Dermis blood vessel endothelial cell (primary cell): ENCODE data around the gene N4BP2L1. TPM values are rescaled to one million over a fixed set of nuclear protein-coding genes. Genes with fewer than 3 reads are reported as not detected.
"Not testable (repeated sequence)": the region's sequence is repeated elsewhere in the genome, so short reads cannot be mapped to it uniquely, and the experiment has no call there.

Experiments used
- DNase-seq: peaks from one replicate; pipeline ENCODE4 v3.0.0; 2010
- total RNA-seq: library from RNA; depleted of rRNA; stranded (reverse); fragments of >200 nt; gene quantifications from 2 replicates; pipeline ENCODE4 v1.2.3, GENCODE V29; 2014

The N4BP2L1 gene
- total RNA-seq, 1 donor from 2014 or later, result 13.8 TPM

DNA sequence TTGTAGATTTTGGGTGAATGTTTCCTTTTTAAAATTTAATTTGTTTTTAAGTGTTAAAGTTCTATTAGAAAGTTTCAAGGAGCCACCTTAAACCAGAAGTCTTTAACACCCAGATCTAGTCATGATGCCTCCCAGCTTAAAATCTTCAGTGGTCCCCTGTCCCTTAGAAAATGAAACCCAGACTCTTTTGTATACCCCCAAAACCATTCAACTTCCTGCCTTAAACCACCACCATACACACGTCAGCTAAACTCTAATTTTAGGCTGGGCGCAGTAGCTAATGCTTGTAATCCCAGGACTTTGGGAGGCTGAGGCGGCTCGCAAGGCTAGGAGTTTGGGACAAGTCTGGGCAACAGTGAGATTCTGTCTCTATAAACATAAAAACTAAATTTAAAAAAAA lies 37.9 kb downstream of the N4BP2L1 start:
- DNase-seq, result no peak

DNA sequence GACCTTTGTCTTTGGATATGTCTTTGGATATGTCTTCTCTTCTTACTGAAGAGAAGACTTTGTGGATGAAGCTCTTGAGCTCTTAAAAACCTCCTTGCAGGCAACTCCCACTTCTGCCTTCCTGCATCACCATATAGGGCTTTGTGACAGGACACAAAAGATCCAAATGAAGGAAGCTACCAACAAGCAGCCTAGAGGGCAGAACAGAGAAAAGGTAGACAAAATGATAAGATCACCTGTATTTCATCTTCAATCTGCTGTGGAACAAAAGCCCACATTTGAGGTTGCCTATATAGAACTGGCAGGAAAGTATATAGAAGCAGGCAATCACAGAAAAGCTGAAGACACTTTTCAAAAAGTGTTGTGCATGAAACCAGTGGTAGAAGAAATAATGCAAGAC lies 42.5 kb downstream of the N4BP2L1 start:
- DNase-seq, result no peak

DNA sequence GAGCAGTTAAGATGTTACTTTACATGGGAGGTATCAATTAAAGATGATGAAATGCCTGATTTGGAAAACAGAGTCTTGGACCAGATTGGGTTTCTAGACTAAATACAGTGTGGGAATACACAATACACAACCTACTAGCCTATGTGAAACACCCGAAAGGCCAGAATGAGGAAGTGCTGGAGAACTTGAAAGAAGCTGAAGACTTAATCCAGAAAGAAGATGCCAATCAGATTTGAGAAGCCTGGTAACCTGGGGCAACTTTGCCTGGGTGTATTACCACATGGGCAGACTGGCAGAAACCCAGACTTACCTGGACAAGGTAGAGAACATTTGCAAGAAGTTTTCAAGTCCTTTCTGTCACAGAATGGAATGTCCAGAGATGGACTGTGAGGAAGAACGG lies 43.2 kb downstream of the N4BP2L1 start:
- no peak for DNase-seq

DNA sequence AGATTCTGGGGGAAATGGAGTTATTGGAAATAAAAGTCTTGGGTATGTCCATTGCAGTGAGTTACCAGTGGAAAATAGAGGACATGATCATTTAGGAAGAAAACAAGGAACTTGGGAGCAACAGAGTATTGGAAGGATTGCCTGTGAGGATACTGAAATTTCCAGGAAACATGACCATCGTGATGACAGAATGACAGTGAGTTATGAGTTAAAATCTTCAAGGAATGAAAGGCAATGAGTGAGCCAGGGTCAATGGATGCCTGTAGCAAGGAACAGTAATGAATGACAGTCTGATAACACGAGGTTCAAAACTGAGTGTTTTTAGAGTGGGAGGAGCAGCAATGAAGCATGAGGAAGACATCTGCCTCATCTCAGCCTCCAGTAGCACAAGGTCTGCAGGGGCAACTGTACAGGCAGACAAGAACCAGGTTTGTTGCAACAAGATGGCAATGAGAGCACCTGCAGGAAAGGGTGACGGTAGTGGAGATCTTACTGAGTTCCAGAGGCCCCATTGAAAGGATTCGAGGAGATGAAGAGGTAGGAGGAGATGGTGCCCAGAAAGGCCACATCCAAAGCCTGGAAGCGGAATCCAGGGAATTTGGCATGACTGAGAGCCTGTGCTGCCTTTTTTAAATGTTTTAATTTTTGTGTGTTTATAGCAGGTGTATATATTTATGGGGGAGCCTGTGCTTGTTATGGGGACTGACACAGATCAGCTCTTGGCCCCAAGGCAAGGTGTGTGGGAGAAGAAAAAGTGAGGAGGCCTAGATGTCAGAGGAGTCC lies 43.9 kb downstream of the N4BP2L1 start:
- DNase-seq, result no peak

DNA sequence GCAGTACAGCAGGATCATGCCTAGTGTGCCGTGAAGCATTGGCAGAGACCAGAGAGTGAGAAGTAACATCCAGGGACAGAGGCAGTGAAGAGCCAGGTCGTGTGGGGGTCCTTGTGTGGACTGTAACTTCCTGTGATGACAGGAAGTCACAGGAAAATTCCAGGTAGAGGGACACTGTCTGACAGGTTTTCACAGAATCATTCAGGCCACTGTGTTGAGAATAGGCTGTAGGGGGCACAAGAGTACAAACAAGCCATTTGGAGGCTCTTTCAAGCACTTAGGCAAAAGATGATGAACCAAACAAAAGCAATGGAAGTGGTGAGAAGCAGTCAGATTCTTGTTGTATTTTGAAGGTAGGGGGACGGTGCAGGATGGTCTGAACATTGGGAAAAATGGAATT lies 46.4 kb downstream of the N4BP2L1 start:
- peak; percentile 12 for DNase-seq

DNA sequence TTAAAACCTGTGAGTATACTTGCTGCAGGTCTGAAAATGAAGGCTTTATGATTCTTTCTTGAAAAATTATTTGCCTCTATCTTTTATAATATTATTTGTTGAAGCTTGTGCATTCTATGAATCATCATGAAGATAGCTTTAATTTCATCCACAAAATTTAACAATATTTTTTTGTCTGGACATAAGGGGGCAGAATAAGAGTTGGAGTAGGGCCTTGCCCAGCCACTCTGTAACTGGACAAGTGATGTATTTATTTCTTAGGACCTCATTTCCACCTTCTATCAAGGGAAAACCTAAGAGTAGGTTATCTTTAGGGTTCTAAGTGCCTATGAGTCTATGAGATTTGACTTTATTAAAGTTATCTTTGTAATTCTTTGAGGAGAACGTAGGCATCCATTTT lies 49.9 kb downstream of the N4BP2L1 start:
- DNase-seq, result no peak

DNA sequence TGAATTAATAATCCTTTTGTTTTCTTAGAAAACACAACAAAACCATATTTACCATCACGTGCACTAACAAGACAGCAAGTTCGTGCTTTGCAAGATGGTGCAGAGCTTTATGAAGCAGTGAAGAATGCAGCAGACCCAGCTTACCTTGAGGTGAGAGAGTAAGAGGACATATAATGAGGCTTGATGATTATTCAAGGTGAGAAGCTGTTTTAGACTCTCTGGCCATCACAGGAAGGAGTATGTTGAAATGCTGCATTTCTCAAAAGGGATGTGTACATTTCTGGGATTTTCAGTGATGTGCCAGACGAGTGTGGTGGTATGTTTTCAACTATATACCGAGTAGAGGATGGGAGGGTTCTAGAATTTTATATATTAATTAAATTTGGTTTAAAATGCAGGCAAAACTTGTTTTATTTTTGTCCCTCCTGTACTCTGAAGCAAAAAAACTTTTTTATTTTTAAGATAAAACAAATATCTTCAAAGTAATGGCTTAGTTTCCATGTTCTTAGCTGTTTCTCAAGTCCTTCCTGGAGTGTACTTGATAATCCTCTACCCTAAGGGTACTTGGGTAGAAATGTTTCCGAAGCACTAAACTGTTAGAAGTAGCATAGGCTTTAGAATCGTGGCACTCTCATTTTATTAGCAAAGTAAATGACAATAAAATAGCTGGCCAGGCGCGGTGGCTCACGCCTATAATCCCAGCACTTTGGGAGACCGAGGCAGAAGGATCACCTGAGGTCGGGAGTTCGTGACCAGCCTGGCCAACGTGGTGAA lies 51.1 kb downstream of the N4BP2L1 start:
- no peak for DNase-seq

DNA sequence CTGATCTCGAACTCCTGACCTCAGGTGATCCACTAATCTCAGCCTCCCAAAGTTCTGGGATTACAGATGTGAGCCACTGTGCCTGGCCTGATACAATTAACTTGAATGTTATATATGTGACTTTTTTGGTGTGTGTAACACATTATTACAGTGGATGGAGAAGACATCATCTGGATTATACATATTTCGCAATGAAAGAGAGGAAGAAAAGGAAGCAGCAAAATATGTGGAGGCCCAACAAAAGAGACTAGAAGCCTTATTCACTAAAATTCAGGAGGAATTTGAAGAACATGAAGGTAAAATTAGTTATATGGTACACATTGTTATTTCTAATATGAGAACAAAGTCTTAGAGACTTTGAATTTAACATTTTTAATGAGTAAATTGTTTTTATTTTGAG lies 57.1 kb downstream of the N4BP2L1 start:
- no peak for DNase-seq

DNA sequence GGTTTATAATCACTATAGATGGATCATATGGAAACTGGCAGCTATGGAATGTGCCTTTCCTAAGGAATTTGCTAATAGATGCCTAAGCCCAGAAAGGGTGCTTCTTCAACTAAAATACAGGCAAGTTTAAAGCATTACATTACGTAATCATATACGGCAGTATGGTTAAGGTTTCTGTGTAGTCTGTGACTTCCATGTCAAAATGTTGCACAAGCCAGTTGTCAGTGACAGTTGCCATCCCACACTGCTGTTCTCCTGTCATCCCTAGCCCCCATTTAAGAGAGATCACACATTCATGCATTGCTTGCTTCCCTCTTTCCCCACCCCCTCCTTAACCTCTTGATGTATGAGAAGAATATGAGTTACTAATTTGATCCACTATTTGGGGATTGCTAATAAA lies 65.4 kb downstream of the N4BP2L1 start:
- DNase-seq, result no peak

DNA sequence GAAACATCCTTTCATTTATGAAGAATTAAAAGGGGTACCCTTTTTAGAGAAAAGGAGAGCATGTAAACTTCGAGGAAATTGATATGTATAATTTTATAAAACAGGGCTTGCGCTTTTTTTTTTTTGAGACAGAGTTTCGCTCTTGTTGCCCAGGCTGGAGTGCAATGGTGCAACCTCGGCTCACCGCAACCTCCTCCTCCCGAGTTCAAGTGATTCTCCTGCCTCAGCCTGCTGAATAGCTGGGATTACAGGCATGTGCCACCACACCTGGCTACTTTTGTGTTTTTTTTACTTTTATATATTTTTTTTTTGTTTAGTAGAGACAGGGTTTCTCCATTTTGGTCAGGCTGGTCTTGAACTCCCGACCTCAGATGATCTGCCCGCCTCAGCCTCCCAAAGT lies 72.0 kb downstream of the N4BP2L1 start:
- DNase-seq, result not testable (repeated sequence)

DNA sequence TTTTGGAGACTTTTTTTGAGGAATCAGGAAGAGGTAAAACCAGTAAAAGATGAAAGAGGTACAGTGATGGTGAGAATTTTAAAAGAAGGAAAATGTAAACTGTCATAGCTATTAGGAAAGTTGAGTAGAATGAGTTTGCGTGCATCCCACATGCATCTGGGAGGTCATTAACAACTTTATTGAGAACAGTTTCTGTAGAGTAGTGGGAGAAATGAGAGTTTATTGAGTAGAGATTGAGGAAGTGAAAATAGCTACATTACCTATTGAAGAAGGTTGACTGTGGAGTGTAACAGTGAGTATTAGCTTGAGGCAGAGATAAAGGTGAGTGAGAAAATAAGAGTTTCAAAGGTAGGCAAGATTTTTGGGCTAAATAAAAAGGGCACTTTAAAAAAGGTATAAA lies 73.9 kb downstream of the N4BP2L1 start:
- DNase-seq, result no peak

DNA sequence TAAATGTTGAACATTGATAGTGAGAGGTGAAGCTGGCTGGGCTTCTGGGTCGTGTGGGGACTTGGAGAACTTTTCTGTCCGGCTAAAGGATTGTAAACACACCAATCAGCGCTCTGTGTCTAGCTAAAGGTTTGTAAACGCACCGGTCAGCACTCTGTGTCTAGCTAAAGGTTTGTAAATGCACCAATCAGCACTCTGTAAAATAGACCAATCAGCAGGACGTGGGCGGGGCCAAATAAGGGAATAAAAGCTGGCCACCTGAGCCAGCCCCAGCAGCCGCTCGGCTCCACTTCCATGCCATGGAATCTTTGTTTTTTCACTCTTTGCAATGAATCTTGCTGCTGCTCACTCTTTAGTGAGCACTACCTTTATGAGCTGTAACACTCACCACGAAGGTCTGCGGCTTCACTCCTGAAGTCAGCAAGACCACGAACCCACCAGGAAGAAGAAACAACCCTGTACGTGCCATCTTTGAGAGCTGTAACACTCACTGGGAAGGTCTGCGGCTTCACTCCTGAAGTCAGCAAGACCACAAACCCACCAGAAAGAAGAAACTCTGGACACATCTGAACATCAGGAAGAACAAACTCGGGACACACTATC lies 77.0 kb downstream of the N4BP2L1 start:
- not testable (repeated sequence) for DNase-seq

Other genes starting within 250 kb of the N4BP2L1 start
- gene ZAR1L, start 112.8 kb downstream of the N4BP2L1 start, total RNA-seq, result not detected in 2 replicates
- 4.6 and 13.2 TPM in 2 replicates for gene BRCA2, start 112.6 kb downstream of the N4BP2L1 start, total RNA-seq
- gene N4BP2L2, start 110.7 kb upstream of the N4BP2L1 start, total RNA-seq, result 98.7 and 99.7 TPM in 2 replicates
- gene PDS5B, start 158.3 kb upstream of the N4BP2L1 start, total RNA-seq, result 35.7 and 40.2 TPM in 2 replicates